T-helper 17 cell (primary cell): Measurements from ENCODE around the gene SRBD1. TPM values are rescaled to one million over a fixed set of nuclear protein-coding genes. Genes with fewer than 3 reads are reported as not detected.
A peak's percentile ranks its signal among the peaks of the same experiment; 100 is the strongest.

Experiments
- ATAC-seq: fragments of 150-1000 bp; cut with Tn5 transposase; 2 replicates; pipeline ENCODE4 v1.10.0; 2021; ENCODE audit warnings: mild to moderate bottlenecking, moderate library complexity
- DNase-seq, 3 donors: peaks; one replicate each; pipeline versions ENCODE4 v3.0.0 to v3.0.0-alpha.2; 2020 to 2021
- H3K9me3 ChIP-seq: one replicate; pipeline ENCODE4 v1.7.0; 2013; ENCODE audit warnings: low read length, mild to moderate bottlenecking; ENCODE audit not compliant: control insufficient read depth, poor library complexity, severe bottlenecking
- H3K27ac Mint-ChIP-seq: one replicate; pipeline ENCODE4 v1.8.0; 2022; ENCODE audit warnings: mild to moderate bottlenecking, moderate library complexity, mixed read lengths
- H3K27me3 Mint-ChIP-seq: one replicate; pipeline ENCODE4 v1.8.0; 2022; ENCODE audit warnings: mixed read lengths
- H3K36me3 Mint-ChIP-seq: one replicate; pipeline ENCODE4 v1.8.0; 2022; ENCODE audit warnings: low read depth, mixed read lengths
- H3K4me1 Mint-ChIP-seq: one replicate; pipeline ENCODE4 v1.8.0; 2022; ENCODE audit warnings: mild to moderate bottlenecking, mixed read lengths
- H3K4me3 Mint-ChIP-seq: one replicate; pipeline ENCODE4 v1.8.0; 2022; ENCODE audit warnings: mild to moderate bottlenecking, moderate library complexity, mixed read lengths
- total RNA-seq, 4 donors: library from RNA in 2 of 4; stranded (reverse) in 2 of 4; gene quantifications; one replicate each; pipeline ENCODE4 v1.2.3 and lab custom pipeline; 2022 to 2026

Gene SRBD1
- total RNA-seq, 2 donors from 2014 or later: 15.0 to 17.2 TPM

- Mint-ChIP-seq H3K27ac (no peak overlapping the region), H3K4me3 (no peak overlapping the region), H3K36me3 (peaks cover 8% of the 10 kb centered on the region), H3K4me1 (no peaks in the 10 kb centered on the region), H3K27me3 (peaks cover 79% of the 10 kb centered on the region)
- DNase-seq (no peak), ATAC-seq (no peak)
- no peaks in the 10 kb centered on the region for H3K9me3 ChIP-seq
Measured at GRCh38 chr2:45626387-45627221, 15.5 kb upstream of the SRBD1 start.

DNA sequence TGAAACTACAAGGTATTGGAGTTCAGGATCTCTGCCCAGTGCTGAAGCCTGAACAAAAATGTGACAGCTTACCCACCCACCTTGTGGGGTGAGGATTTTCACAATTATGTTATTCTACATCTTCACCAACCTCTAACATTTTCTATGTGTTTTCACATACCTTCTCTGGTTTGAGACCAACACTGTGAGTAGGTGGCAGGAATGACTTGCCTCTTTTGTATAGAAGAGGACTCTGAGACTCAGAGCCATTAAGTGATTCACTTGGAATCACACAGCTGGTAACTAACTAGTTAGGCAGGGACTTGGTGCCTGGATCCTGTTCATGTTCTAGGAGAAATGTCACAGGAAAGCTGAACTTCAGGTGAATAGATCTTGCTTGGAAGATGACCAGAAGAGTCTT, 14.8 kb upstream of the SRBD1 start:
- no peak overlapping the region for H3K4me3 Mint-ChIP-seq
- H3K27ac Mint-ChIP-seq: no peak overlapping the region
- H3K4me1 Mint-ChIP-seq: no peaks in the 10 kb centered on the region
- DNase-seq (no peak), ATAC-seq (no peak)
- H3K27me3 Mint-ChIP-seq: peaks cover 79% of the 10 kb centered on the region
- peaks cover 8% of the 10 kb centered on the region for H3K36me3 Mint-ChIP-seq
- H3K9me3 ChIP-seq: no peaks in the 10 kb centered on the region

DNA sequence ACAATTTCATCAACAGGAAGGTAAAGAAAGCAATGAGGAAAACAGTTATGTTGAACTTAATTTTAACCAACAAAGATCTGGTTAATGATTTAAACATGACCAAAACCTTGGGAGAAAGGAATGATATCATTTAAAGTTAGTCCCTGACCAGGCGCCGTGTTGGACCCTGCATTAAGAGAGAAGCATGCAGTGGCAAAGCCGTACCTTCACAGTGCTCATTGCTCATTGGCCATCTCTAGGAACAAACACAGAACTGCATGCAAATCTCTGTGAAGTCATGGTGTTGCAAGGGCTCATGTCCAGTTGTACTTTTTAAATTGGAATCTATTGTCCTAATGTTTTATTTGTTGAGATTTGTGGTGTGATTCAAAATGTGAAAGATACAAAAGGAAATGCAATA, 12.0 kb upstream of the SRBD1 start:
- H3K36me3 Mint-ChIP-seq: peaks cover 8% of the 10 kb centered on the region
- H3K9me3 ChIP-seq: no peaks in the 10 kb centered on the region
- H3K27ac Mint-ChIP-seq: no peak overlapping the region
- H3K27me3 Mint-ChIP-seq: peaks cover 74% of the 10 kb centered on the region
- no peak overlapping the region for H3K4me3 Mint-ChIP-seq
- DNase-seq: no peak
- no peak for ATAC-seq
- no peaks in the 10 kb centered on the region for H3K4me1 Mint-ChIP-seq

DNA sequence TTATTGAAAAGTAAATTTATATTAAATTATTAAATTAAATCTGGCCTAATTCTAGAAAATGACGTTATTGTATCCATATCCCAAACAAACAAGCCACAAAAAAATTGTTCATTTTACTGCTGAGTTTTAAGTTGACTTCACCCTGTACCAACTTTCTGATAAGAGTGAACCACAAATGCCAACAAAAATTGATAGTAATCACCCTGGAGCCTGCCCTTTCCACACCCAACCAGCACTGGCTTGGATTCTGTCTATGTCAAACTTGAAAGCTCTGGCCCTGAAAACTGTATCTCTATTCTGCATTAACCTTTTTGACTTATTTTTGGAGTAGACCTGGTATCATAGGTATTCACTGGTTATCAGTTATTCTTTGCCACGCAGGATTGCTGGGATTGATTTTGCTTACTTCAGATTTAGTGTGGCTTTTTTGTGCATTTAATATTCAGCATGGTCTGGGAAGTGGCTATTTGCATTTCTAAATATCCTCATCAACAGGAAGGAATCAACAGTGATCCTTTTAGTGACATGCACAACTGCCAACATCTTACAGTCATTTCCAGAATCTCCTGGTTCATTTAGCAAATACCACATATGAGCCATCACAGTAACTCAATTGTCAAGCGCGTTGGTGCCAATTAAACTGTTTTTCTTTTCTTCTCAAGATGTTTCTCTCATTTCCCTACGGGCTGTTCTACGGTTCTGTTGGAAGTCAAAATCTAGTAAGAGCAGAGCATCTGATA, 11.4 kb upstream of the SRBD1 start:
- Mint-ChIP-seq H3K27me3 (peaks cover 69% of the 10 kb centered on the region), H3K36me3 (peaks cover 8% of the 10 kb centered on the region), H3K4me3 (no peak overlapping the region), H3K27ac (no peak overlapping the region), H3K4me1 (no peaks in the 10 kb centered on the region)
- DNase-seq (no peak), ATAC-seq (no peak)
- H3K9me3 ChIP-seq: no peaks in the 10 kb centered on the region

DNA sequence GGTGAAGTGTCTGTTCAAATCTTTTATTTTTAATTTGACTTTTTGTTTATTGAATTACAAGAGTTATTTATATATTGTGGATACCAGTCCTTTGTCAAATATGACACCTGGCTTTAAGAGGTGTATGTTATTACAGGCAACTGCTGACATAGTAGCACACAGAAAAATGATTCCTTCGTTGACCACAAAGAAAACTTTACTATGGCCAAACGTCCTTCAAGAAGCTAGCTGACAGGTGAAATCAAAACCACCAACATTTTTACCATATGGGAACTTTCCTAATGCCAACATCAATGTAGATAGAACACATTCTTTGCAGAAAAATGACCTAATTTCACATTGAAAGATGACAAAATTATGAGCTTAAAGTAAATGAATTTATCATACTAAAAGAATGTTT, 6.4 kb upstream of the SRBD1 start:
- Mint-ChIP-seq H3K36me3 (peaks cover 6% of the 10 kb centered on the region), H3K4me1 (no peaks in the 10 kb centered on the region), H3K27ac (no peak overlapping the region), H3K4me3 (no peak overlapping the region), H3K27me3 (peaks cover 38% of the 10 kb centered on the region)
- no peaks in the 10 kb centered on the region for H3K9me3 ChIP-seq
- DNase-seq: no peak
- ATAC-seq: no peak

DNA sequence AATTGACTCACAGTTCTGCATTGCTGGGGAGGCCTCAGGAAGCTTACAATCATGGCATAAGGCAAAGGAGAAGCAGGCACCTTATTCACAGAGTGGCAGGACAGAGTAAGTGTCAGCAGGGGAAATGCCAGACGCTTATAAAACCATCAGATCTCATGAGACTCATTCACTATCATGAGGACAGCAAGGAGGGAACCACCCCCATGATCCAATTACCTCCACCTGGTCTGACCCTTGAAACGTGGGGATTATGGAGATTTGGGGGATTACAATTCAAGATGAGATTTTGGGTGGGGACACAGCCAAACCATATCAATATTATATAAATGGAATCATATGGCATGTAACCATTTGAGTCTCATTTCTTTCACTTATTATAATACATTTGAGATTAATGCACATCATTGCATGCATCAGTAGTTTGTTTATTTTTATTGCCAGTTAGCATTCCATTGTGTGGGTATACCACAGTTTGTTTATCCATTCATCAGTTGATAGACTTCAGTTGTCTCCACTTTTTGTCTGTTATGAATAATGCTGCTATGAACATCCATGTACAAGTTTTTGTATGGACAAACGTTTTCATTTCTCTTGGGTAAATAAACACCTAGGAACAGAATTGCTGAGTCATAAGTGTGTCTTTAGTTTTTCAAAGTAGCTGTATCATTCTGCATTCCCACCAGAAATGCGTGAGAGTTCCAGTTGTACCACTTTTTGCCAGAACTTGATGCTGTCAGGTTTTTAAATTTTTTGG, 5.8 kb upstream of the SRBD1 start:
- Mint-ChIP-seq H3K36me3 (peaks cover 4% of the 10 kb centered on the region), H3K4me3 (no peak overlapping the region), H3K27ac (no peak overlapping the region), H3K27me3 (peaks cover 32% of the 10 kb centered on the region), H3K4me1 (no peaks in the 10 kb centered on the region)
- DNase-seq (no peak), ATAC-seq (no peak)
- H3K9me3 ChIP-seq: no peaks in the 10 kb centered on the region

- Mint-ChIP-seq H3K4me1 (peaks cover 1% of the 10 kb centered on the region), H3K27me3 (peaks cover 15% of the 10 kb centered on the region), H3K36me3 (peaks cover 2% of the 10 kb centered on the region), H3K27ac (no peak overlapping the region), H3K4me3 (no peak overlapping the region)
- no peak for DNase-seq
- ATAC-seq: no peak
- H3K9me3 ChIP-seq: no peaks in the 10 kb centered on the region
Measured at GRCh38 chr2:45614871-45615415, 3.9 kb upstream of the SRBD1 start.

- H3K4me1 Mint-ChIP-seq: peaks cover 4% of the 10 kb centered on the region
- H3K36me3 Mint-ChIP-seq: peaks cover 1% of the 10 kb centered on the region
- no peaks in the 10 kb centered on the region for H3K9me3 ChIP-seq
- no peak overlapping the region for H3K4me3 Mint-ChIP-seq
- no peak for ATAC-seq
- H3K27me3 Mint-ChIP-seq: peaks cover 9% of the 10 kb centered on the region
- no peak for DNase-seq
- no peak overlapping the region for H3K27ac Mint-ChIP-seq
Measured at GRCh38 chr2:45614330-45614729, 3.3 kb upstream of the SRBD1 start.

- DNase-seq (no peak), ATAC-seq (no peak)
- peaks cover 5% of the 10 kb centered on the region for H3K27me3 Mint-ChIP-seq
- H3K36me3 Mint-ChIP-seq: no peaks in the 10 kb centered on the region
- peaks cover 10% of the 10 kb centered on the region for H3K4me1 Mint-ChIP-seq
- H3K4me3 Mint-ChIP-seq: no peak overlapping the region
- H3K27ac Mint-ChIP-seq: no peak overlapping the region
- H3K9me3 ChIP-seq: no peaks in the 10 kb centered on the region
Measured at GRCh38 chr2:45612731-45613130, 1.7 kb upstream of the SRBD1 start.

DNA sequence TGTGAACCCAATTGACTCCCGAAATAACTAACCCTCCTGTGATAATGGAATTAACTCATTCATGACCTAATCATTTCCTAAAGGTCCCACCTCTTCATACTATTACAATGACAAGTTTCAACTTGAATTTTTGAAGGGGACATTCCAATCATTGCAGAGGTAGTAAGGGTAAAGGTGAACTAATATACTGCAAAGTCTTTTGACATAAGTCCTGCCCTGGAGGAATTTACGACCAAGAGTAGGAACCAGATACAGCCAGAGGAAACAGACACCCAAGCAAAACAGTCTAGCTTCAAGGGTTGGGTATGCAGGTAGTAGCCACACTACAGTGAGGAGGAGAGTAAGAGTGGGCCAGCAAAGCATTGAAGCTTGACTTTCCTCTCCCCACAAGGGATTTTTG, 1.2 kb upstream of the SRBD1 start:
- no peak for ATAC-seq
- no peak for DNase-seq
- H3K27ac Mint-ChIP-seq: peak overlapping the region; percentile 94
- no peak overlapping the region for H3K4me3 Mint-ChIP-seq
- H3K9me3 ChIP-seq: no peaks in the 10 kb centered on the region
- H3K36me3 Mint-ChIP-seq: no peaks in the 10 kb centered on the region
- H3K4me1 Mint-ChIP-seq: peaks cover 10% of the 10 kb centered on the region
- H3K27me3 Mint-ChIP-seq: peaks cover 5% of the 10 kb centered on the region

GRCh38 chr2:45610281-45611019, 617 bp downstream of the SRBD1 start:
- ATAC-seq: peak; percentile 78
- H3K27ac Mint-ChIP-seq: peak overlapping the region; percentile 94

DNA sequence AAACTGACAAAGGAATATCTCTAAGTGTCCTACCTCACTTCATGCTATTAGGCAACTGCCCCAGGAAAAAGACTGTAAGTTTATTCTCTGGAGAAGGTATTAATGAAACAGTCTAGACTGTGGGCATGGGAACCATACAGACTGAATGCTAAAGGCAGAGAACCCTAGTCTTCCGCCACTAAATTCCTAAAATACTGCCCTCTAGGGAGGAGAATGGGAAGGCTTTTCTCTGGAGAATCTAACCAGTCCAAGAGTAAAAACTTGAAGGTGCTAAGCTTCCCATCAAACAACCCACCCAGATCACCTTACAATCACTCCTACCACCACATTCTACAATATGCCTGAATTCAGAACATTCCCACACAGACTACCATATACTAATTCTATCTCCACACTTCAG, 3.4 kb downstream of the SRBD1 start:
- DNase-seq: no peak
- Mint-ChIP-seq H3K4me1 (peaks cover 19% of the 10 kb centered on the region), H3K36me3 (peaks cover 7% of the 10 kb centered on the region), H3K4me3 (no peak overlapping the region), H3K27ac (no peak overlapping the region), H3K27me3 (no peaks in the 10 kb centered on the region)
- no peaks in the 10 kb centered on the region for H3K9me3 ChIP-seq
- ATAC-seq: no peak

More at GRCh38 chr2:45610281-45611019, 617 bp downstream of the SRBD1 start:
- H3K4me3 Mint-ChIP-seq: peak overlapping the region; percentile 93
- H3K27me3 Mint-ChIP-seq: no peaks in the 10 kb centered on the region
- peak; percentile 10 to 38 (median 13) for DNase-seq
- peaks cover 11% of the 10 kb centered on the region for H3K4me1 Mint-ChIP-seq
- no peaks in the 10 kb centered on the region for H3K9me3 ChIP-seq
- H3K36me3 Mint-ChIP-seq: no peaks in the 10 kb centered on the region
